ENCODE results near the gene TRAF2. TPM values are rescaled to one million over a fixed set of nuclear protein-coding genes. Genes with fewer than 3 reads are reported as not detected.
"Not testable (repeated sequence)": the region's sequence is repeated elsewhere in the genome, so short reads cannot be mapped to it uniquely, and the experiment has no call there.

The TRAF2 gene
- total RNA-seq, 1 experiment from 2014 or later, result 61.9 TPM

DNA sequence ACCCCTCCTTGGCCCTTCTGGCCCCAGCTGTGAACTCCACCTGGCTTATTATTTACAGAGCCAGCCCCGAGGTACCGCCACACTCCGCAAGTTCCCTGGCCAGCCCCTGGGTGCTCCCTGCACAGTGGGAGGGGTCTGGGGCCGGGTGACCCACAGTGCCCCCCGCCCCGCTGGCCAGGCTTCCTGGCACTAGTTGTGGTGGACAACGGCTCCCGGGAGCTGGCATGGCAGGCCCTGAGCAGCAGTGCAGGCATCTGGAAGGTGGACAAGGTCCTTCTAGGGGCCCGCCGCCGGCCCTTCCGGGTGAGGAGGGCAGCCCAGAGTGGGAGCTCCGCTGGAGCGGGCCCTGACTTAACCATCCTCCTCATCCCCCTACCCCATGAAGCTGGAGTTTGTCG is 30.2 kb upstream of the TRAF2 start:
- no peak for DNase-seq (ENCODE audit: low read depth)
- in situ Hi-C loops (cut with HindIII; ENCODE audit: low pct_unique_long_range_greater_than_20kb, low sequenced_read_pairs), result no loop called here

DNA sequence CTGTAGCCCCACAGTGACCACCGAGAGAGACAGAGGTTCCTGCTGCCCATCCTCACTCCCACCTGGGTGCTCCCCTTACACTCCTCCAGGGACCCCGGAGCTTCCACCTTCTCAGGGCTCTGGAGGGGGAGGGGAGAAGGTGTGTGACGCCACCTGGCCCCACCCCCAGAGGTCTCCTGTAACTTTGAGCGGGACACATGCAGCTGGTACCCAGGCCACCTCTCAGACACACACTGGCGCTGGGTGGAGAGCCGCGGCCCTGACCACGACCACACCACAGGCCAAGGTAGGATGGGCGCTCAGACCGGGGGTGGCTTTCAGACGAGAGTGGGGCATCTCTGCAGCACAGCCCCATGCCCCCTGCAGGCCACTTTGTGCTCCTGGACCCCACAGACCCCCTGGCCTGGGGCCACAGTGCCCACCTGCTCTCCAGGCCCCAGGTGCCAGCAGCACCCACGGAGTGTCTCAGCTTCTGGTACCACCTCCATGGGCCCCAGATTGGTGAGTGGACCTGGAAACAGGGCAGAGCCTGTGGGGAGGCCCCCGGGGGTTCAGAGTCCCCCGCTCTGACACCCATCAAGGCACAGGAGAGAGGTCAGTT is 29.7 kb upstream of the TRAF2 start:
- in situ Hi-C loops (cut with HindIII; ENCODE audit: low pct_unique_long_range_greater_than_20kb, low sequenced_read_pairs), result no loop called here
- DNase-seq (ENCODE audit: low read depth), result no peak

DNA sequence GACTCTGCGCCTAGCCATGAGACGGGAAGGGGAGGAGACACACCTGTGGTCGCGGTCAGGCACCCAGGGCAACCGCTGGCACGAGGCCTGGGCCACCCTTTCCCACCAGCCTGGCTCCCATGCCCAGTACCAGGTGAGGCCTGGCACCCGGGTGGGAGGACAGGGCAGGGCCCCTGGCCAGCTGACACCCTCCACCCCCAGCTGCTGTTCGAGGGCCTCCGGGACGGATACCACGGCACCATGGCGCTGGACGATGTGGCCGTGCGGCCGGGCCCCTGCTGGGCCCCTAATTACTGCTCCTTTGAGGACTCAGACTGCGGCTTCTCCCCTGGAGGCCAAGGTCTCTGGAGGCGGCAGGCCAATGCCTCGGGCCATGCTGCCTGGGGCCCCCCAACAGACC is 29.1 kb upstream of the TRAF2 start:
- no peak for DNase-seq (ENCODE audit: low read depth)
- in situ Hi-C loops (cut with HindIII; ENCODE audit: low pct_unique_long_range_greater_than_20kb, low sequenced_read_pairs), result no loop called here

DNA sequence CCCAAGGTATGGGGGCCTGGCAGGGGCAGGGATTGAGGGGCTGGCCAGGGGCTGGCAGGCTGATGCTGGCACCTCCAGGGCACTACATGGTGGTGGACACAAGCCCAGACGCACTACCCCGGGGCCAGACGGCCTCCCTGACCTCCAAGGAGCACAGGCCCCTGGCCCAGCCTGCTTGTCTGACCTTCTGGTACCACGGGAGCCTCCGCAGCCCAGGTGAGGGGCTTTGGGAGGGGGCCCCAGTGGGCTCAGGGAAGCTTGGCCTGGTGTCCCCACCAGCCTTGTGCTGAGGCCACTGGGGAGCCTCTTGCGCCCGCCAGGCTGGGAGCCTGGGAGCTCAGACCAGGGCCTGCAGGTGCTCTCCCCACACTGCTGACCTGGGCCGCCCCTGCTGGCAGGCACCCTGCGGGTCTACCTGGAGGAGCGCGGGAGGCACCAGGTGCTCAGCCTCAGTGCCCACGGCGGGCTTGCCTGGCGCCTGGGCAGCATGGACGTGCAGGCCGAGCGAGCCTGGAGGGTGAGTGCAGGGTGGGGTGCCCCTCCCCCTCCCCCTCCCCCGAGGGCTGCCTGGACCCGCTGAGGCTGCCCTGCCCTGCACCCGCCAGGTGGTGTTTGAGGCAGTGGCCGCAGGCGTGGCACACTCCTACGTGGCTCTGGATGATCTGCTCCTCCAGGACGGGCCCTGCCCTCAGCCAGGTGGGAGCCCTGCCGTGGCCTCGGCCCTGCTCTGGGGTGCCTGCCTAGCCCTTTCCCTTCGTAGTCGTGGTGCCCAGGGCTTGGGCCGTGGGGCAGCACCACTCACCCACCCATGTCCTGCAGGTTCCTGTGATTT is 28.5 kb upstream of the TRAF2 start:
- in situ Hi-C loops (cut with HindIII; ENCODE audit: low pct_unique_long_range_greater_than_20kb, low sequenced_read_pairs), result no loop called here
- DNase-seq (ENCODE audit: low read depth), result no peak

DNA sequence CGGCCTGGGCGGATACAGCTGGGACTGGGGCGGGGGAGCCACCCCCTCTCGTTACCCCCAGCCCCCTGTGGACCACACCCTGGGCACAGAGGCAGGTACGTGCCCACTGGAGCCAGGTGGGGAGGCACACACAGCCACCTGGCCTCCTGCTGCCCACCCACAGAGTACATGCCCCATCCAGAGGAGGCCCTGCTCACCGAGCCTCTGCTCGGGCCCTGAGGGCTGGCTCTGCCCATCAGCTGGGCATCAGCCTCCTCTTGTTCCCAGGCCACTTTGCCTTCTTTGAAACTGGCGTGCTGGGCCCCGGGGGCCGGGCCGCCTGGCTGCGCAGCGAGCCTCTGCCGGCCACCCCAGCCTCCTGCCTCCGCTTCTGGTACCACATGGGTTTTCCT is 27.9 kb upstream of the TRAF2 start:
- no peak for DNase-seq (ENCODE audit: low read depth)
- in situ Hi-C loops (cut with HindIII; ENCODE audit: low pct_unique_long_range_greater_than_20kb, low sequenced_read_pairs), result no loop called here

DNA sequence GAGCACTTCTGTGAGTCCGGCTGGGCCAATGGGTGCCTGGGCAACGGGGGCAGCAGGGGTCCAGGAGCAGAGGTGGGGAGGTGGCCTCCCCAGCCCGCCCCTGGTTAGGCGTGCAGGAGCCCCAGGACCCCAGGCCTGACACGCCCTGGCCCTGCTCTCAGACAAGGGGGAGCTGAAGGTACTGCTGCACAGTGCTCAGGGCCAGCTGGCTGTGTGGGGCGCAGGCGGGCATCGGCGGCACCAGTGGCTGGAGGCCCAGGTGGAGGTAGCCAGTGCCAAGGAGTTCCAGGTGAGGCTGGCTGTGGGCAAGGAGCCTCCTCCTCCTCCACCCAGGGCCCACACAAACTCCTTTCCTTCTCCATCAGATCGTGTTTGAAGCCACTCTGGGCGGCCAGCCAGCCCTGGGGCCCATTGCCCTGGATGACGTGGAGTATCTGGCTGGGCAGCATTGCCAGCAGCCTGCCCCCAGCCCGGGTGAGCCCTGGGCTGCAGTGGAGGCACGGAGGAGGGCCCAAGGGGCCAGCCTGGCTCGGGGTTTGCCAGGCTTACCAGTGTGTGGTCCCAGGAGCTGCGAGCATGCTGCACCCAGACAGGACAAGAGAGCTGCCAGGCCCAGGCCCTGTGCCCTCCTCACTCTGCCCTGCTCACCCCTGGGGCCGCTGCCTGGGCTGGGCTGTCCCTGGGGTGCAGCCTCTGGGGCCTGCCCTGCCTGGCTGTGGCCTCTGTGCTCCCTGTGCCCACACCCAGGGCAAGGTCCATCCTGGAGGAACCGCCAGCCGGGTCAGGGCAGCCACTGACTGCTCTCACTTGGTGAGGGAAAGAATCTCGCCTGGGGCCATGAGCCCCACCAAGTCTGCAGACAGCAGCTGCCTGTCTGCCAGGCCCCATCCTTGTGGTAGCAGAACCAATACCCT is 27.2 kb upstream of the TRAF2 start:
- DNase-seq (ENCODE audit: low read depth), result no peak
- in situ Hi-C loops (cut with HindIII; ENCODE audit: low pct_unique_long_range_greater_than_20kb, low sequenced_read_pairs), result no loop called here

DNA sequence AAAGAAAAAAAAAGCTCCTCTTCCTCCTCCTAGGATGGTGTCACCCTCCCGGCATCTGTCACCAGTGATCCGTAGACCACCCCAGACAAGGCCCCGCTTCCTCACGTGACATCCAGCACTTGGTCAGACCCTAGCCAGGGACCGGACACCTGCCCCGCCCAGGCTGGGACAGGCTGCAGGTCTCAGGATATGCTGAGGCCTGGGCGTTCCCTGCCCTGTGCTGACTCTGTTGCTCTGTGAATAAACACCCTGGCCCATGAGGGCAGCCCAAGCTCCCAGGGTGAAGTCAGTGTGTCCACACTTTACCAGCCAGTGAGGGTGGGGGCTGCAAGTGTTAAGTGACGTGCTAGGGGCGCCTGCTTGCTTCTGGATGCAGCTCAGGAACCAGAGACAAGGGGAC is 25.8 kb upstream of the TRAF2 start:
- DNase-seq (ENCODE audit: low read depth), result no peak
- in situ Hi-C loops (cut with HindIII; ENCODE audit: low pct_unique_long_range_greater_than_20kb, low sequenced_read_pairs), result no loop called here

DNA sequence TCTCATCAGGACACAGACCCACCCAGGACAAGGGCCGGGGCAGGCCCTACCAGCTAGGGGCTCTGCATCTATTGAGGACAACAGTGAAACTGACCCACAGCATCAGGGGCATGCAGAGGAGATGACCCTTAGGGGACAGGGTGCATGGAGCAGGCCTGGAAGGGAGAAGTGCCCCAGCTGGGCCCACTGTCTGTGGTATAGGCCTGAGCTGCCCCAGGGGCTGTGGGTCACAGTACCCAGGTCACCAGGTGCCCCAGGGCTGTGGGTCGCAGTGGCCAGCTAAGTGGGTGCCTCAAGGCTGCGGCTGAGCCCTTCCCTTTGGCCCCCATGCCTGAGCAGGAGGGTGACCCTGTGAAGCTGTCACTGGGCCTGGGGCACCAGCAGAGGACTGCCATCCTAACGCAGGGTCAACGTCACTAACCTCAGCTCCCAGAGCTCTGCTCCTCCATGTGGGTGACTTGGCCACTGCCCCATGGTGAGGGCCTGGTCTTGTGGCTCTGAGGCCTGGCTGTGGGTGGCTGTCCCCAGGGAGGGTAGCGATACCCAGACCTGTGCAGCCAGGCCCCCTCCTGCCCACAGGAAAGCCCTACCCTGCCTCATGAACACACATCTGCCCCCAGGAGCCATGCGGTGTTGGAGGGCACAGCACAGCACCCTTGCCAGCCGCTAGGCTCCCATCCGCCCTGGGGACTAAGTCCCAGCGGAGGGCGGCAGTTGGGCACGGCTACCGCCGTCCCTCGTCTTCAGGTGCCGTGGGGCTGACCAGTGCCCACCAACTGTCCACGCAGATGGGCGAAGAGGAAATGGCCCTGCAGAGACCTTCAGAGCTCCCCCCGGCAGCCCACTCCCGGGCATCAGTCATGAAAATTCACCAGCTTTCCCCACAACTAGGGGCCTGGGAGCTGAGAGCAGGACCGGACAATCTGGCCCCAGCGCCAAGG is 25.1 kb upstream of the TRAF2 start:
- DNase-seq (ENCODE audit: low read depth), result no peak
- in situ Hi-C loops (cut with HindIII; ENCODE audit: low pct_unique_long_range_greater_than_20kb, low sequenced_read_pairs), result no loop called here

DNA sequence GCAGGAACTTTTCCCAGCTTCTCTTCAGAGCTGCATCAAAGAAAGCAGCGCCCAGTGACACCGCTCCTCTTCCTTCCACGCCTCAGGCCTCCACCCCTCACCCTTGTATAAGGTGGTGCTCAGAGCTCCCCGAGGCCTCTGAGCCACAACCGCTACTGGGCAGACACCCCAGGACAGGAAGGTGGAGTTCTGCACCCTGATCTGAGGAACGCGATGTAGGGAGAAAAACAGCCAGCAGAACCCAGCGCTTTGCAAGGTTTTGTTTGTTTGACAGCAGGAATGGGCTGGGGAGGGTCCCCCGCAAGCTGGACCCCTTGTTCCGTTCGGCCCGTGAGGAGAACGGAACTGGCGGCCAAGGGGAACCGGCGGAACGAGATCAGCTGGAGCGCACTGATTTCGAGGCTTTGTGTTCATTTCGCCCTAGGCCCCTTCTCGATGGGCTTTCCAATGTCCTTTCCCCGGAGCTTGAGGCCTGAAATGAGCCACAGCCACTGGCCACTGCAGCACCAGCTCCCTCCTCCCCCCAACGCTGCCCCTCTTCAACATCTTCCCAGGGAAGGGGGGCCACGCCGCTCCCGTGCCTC is 24.4 kb upstream of the TRAF2 start:
- DNase-seq (ENCODE audit: low read depth), result no peak
- in situ Hi-C loops (cut with HindIII; ENCODE audit: low pct_unique_long_range_greater_than_20kb, low sequenced_read_pairs), result no loop called here

DNA sequence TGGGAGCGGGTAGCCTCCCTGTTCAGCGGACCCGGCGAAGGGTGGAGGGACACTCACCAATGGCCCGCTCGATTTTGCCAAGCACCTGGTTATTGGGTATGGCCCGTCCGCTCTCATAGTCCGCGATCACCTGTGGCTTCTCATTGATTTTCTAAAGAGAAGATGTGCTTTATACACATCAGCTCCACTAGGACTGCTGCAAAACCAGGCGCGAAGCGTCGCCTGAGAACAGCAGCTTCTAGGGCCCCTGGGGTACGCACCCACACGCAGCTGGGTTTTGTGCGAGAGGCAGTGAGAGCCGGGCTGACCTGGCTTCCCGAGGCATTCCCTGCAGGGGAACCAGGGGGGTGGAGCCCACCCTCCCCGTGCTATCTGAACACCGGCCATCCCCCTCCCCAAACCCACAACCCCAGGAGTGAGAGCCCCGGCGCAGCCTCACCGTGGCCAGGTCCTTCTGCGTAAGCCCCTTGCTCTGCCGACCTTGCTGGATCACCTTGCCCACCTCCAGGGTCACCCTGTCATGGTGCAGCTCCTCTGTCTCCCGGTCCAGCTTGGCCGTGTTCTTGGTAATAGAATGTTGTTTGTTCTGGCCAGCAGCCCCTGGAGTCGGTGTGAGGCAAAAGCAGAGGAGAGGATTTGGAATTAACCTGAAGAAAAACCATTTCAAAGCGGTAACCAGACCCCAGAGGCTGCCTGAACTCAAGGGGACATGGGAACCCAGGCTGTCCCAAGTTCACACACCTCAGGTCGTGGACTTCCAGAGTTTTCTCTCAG is 23.3 kb upstream of the TRAF2 start:
- in situ Hi-C loops (cut with HindIII; ENCODE audit: low pct_unique_long_range_greater_than_20kb, low sequenced_read_pairs), result no loop called here
- no peak for DNase-seq (ENCODE audit: low read depth)

DNA sequence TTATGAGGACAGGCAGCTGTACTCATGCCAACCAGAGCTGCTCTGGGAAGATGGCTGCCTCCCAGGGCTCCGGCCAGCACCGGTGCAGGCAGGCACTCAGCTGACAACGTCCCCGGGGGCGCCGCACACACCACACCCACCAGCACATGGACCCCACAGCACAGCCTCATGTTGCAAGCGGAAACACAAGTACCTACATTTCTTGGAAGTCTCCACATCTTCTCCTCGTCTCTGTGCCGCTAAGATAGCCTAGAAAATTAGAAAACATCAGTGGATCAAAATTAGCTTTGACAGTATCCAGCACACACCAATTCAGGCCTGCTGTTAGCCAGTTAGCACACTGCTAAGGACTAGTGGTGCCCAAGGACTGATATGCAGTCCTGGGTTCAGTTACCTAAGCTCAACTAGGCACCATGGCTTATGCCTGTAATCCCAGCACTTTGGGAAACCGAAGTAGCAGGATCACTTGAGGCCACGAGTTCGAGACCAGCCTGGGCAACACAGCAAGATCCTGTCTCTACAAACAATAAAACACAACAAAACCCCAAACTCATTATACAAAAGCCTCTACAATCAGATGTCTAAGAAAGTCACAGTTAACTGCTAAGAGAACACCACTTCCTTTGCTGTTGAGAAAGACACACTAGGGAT is 22.6 kb upstream of the TRAF2 start:
- in situ Hi-C loops (cut with HindIII; ENCODE audit: low pct_unique_long_range_greater_than_20kb, low sequenced_read_pairs), result no loop called here
- no peak for DNase-seq (ENCODE audit: low read depth)

DNA sequence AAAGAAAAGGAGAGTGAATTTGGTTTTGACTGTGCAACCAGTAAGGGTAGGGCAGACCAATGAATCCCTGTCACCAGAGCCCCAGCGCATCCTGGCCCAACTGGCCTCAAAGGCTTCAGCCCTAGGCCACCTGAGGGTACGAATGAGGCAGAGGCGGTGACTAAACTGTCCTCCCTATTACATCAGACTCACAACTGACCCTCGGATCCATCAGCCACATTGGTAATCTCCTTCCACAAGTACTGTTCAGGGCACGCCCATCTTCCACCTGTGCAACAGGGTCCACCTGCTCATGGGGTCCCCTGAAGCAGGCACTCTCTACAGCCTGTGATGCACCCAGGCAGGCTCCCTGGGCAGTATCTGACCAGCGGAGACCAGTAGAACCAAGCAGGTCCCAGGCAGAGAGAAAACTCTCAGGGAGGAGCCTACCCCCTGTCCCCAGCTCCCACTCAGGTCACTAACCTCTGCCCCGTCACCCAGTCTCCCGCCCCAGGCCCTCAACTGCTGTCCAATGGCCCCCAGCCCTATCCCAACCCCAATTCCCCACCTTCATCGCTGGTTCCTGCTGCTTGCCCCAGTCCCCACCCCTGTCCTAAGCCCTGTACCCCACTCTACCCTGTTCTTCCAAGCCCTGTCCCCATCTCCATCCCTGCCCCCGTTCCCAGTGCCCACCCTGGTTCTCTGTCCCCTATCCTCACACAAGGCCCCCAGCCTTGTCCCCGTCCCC is 21.1 kb upstream of the TRAF2 start:
- DNase-seq (ENCODE audit: low read depth), result no peak
- in situ Hi-C loops (cut with HindIII; ENCODE audit: low pct_unique_long_range_greater_than_20kb, low sequenced_read_pairs), result no loop called here

DNA sequence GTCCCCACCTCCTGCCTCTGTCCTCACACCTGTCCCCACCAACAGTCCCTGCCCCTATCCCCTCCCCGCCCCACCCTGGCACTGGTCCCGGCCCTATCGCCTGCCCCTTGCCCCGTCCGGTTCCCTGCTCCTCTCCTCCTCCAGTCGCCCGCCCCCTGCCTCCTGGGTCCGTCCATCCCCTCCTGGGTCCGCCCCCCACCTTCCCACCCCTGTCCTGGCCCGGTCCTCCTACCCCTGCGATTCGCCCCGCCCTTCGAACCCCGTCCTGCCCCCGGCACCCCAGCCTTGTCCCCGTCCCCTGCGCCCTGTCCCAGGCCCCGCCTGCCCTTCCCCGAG is 20.6 kb upstream of the TRAF2 start:
- in situ Hi-C loops (cut with HindIII; ENCODE audit: low pct_unique_long_range_greater_than_20kb, low sequenced_read_pairs), result no loop called here
- DNase-seq (ENCODE audit: low read depth), result no peak

DNA sequence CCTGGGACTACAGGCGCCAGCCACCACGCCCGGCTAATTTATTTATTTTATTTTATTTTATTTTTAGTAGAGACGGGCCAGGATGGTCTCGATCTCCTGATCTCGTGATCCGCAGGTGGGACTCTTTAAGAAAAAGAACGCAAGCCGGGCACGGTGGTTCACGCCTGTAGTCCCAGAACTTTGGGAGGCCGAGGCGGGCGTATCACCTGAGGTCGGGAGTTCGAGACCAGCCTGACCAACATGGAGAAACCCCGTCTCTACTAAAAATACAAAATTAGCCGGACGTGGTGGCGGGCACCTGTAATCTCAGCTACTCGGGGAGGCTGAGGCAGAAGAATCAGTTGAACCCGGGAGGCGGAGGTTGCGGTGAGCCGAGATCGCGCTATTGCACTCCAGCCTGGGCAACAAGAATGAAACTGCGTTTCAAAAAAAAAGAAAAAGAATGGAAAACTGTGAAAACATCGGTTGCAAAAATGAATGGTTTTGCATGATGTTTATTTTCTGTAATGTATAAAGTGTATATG is 19.4 kb upstream of the TRAF2 start:
- DNase-seq (ENCODE audit: low read depth); in situ Hi-C loops (cut with HindIII; ENCODE audit: low pct_unique_long_range_greater_than_20kb, low sequenced_read_pairs): not testable (repeated sequence)

DNA sequence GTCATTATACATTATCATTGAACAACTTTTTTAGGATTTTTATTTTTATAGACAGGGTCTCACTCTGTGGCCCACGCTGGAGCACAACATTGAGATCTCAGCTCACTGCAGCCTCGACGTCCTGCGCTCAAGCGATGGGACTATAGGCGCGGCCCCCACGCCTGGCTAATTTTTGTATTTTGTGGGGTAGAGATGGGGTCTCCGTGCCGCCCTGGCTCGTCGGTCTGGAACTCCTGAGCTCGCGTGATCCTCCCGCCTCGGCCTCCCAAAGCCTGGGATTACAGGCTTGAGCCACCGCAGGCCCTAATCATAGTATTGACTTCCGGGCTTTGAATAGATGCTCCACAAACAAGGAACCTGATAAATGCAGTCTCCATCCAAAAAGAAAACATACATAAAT is 18.8 kb upstream of the TRAF2 start:
- DNase-seq (ENCODE audit: low read depth), result no peak
- in situ Hi-C loops (cut with HindIII; ENCODE audit: low pct_unique_long_range_greater_than_20kb, low sequenced_read_pairs), result no loop called here

DNA sequence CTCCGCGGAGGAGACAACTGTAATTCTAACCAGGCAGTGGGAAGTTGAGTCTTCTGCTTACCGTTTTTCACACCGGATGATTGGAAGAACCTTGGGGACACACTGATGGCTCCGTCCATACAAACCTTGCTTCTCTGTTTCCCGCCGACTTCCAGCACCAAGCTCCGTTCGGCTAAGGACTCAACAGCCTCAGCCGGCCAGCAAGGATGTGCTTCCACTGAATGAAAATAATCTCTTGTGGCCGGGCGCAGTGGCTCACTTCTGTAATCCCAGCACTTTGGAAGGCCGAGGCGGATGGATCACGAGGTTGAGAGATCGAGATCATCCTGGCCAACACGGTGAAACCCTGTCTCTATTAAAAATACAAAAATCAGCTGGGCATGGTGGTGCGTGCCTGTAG is 18.4 kb upstream of the TRAF2 start:
- no peak for DNase-seq (ENCODE audit: low read depth)
- in situ Hi-C loops (cut with HindIII; ENCODE audit: low pct_unique_long_range_greater_than_20kb, low sequenced_read_pairs), result no loop called here
